Measurements from ENCODE around the gene MARVELD3. TPM values are rescaled to one million over a fixed set of nuclear protein-coding genes. Genes with fewer than 3 reads are reported as not detected.

Gene MARVELD3, protein sequence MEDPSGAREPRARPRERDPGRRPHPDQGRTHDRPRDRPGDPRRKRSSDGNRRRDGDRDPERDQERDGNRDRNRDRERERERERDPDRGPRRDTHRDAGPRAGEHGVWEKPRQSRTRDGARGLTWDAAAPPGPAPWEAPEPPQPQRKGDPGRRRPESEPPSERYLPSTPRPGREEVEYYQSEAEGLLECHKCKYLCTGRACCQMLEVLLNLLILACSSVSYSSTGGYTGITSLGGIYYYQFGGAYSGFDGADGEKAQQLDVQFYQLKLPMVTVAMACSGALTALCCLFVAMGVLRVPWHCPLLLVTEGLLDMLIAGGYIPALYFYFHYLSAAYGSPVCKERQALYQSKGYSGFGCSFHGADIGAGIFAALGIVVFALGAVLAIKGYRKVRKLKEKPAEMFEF
- 0.29 to 0.54 TPM (median 0.45 TPM) in 5 replicates for total RNA-seq (2022; extraction: Qiagen RNA extraction; ENCODE audit: low read depth)

GRCh38 chr16:71626018-71626857 lies at the start of gene MARVELD3:
Gene MARVELD3 (plus strand): TSS chr16:71626184. CDS start chr16:71626230, 46 bp downstream.

DNA sequence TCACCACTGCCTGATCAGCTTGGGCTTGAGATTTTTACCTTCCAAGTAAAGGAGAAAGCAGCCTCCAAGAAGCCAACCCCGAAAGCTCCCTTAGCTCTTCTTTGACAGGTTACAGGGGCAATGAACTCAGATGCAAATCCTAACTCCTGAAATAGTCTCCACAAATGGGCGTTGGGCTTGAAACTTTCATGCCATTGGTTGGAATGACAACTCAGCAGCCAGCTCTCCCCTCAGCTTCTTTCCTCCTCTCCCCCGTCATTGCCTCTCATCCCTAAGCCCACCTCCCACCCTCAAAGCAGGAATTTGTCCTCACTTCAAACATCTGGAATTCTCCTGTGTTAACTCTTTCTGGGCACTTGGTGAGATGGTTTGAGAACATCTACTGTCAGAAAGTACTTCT lies 49.0 kb upstream of the MARVELD3 start, which contains the start of gene TAT:
Gene TAT, minus strand, starts transcription at position 122 of the 400 bp plus-strand sequence. CDS start 677 bp downstream, outside the sequence.

Other genes with a start within 250 kb of the MARVELD3 start
- not detected in 5 replicates for gene TLE7, start 184.1 kb upstream of the MARVELD3 start, total RNA-seq (2022; extraction: Qiagen RNA extraction; ENCODE audit: low read depth)
- gene ZNF23, start 163.9 kb upstream of the MARVELD3 start, total RNA-seq (2022; extraction: Qiagen RNA extraction; ENCODE audit: low read depth): 5.3 to 7.4 TPM (median 6.3 TPM) in 5 replicates
- gene ZNF19, start 136.9 kb upstream of the MARVELD3 start, total RNA-seq (2022; extraction: Qiagen RNA extraction; ENCODE audit: low read depth): 1.4 to 2.3 TPM (median 1.7 TPM) in 5 replicates
- gene CHST4, start 99.8 kb upstream of the MARVELD3 start, total RNA-seq (2022; extraction: Qiagen RNA extraction; ENCODE audit: low read depth): 0.08 TPM in 1 of 5 replicates, not detected in the others
- 0.02 to 0.10 TPM (median 0.02 TPM) in 3 of 5 replicates, not detected in the others for gene TAT, start 49.1 kb upstream of the MARVELD3 start, total RNA-seq (2022; extraction: Qiagen RNA extraction; ENCODE audit: low read depth)
- 8.5 to 10.8 TPM (median 10.6 TPM) in 5 replicates for gene PHLPP2, start 98.5 kb downstream of the MARVELD3 start, total RNA-seq (2022; extraction: Qiagen RNA extraction; ENCODE audit: low read depth)
- 36.1 to 50.0 TPM (median 47.1 TPM) in 5 replicates for gene AP1G1, start 182.7 kb downstream of the MARVELD3 start, total RNA-seq (2022; extraction: Qiagen RNA extraction; ENCODE audit: low read depth)
- gene ATXN1L, start 219.8 kb downstream of the MARVELD3 start, total RNA-seq (2022; extraction: Qiagen RNA extraction; ENCODE audit: low read depth): 12.7 to 19.1 TPM (median 17.5 TPM) in 5 replicates